GM19395 (cell line): ENCODE measurements around the gene POPDC2.
A peak's percentile ranks its signal among the peaks of the same experiment; 100 is the strongest.

Experiments used
- ATAC-seq: cut with Tn5 transposase; IDR thresholded peaks from one replicate; pipeline ENCODE4 v1.9.1; 2021; ENCODE audit warnings: mild to moderate bottlenecking, moderate library complexity; ENCODE audit not compliant: unreplicated experiment

POPDC2 gene

DNA sequence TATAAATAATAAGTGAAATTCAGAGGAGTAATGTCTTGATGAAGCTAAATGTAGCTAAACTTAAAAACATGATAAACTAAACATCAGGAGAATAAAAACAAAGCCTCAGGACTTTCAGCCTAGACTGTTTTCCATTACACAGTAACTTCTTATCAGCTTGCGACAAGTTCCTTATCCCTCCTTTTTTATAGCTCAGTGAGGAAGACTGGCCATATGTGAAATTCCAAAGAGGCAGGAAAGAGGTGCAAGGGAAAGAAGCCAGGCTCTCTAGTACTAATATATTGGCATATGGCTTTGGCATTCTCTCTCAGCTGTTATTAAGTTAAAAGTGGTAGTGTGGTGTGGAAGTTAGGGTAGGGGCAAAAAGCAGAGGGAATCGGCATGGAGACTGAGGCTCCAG is 12.4 kb upstream of the POPDC2 start:
- no peak for ATAC-seq

- ATAC-seq, result no peak
These were observed 9.6 kb upstream of the POPDC2 start for GRCh38 chr3:119669906-119670570.

DNA sequence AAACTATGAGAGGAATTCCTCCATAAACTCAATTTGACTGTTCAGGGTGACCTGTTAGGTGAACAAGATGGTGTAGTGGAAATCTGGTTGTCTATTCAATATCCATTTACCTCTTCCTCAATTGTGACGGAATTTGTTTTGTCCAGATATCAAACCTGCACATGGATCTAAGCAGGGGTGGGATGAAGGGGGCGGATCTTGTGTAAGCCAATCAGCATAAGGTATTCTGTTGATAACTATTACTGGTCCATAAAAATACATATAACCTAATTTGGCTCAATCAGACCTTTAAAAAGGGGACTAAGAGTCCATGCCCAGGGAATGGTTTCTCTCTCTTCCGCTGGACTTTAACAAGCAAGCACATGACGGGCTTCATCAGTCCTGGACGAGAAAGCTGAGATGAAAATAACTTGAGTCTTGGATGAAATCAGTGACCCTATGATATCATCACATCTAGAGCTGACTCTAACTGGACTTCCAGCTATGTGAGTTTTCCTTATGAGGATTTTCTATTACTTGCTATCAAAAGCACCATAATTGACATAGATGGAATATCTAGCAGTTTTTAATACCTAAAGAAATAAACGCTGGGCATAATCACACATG is 5.7 kb upstream of the POPDC2 start:
- no peak for ATAC-seq

GRCh38 chr3:119664850-119665379 is 4.5 kb upstream of the POPDC2 start:
- no peak for ATAC-seq

- ATAC-seq, result no peak
These were observed 4.0 kb upstream of the POPDC2 start for GRCh38 chr3:119664370-119664769.

GRCh38 chr3:119663885-119664284 is 3.5 kb upstream of the POPDC2 start:
- no peak for ATAC-seq

- ATAC-seq, result no peak
These were observed 2.4 kb upstream of the POPDC2 start for GRCh38 chr3:119662604-119663373.

GRCh38 chr3:119659606-119660291 is 640 bp downstream of the POPDC2 start:
- ATAC-seq, result no peak

DNA sequence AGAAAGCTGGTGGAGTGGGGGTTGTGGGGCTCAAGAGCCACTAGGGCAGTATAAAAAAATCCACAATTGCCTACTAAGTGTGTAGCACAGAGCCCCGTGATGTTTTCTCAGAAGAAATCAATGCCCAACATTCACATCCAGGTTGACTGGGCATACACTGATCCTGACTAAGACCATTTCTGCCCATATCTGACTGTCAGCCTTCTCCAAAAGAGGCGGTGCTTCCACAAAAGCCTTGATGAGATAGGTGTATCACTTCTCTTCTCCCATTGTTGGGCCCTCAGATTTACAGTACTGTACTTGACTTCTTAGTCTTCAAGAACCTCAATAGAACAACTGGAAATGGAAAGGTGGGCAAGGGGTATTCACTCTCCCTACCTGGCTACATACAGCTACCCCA is 1.4 kb downstream of the POPDC2 start:
- no peak for ATAC-seq

DNA sequence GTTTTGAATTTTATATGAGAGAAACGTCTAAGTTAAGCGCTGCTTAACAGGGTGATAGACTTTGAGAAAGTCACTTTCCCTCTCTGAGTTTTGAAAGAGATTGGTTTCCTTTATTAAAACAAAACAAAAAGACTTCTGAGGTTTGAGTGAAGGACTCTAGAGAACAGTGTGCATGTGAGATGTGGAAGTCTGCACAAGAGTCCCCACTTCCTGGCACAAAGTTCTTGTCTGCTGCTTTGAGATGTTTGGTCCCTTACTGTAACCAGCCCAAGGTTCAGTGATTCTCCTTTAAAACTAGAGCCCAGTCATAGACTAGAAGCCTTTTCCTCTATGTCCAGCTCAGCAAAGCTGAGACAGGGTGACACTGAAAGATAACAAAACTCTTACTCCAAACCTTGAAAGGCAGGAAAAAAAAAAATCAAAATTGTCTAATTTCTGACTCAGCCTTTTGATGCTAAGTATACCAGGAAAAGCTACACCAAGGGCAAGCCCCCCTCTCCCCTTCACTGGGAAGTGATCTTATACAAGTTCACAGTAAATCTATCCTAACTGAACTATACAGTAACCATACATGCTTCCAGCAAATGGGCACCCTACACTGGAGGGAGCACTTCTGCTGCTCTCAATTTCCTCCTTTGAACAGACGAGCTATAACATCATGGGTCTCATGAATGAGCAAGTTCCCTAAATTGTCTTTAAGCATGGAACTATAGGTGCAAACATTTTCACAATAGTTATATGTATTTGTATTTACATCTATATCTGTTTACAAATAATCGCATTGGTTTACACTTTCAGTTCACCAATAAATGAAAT is 2.3 kb downstream of the POPDC2 start:
- ATAC-seq, result peak; percentile 62

GRCh38 chr3:119653876-119654275 is 6.5 kb downstream of the POPDC2 start:
- no peak for ATAC-seq

GRCh38 chr3:119652306-119653033 is 7.9 kb downstream of the POPDC2 start:
- ATAC-seq, result no peak

- ATAC-seq, result no peak
These were observed 10.6 kb downstream of the POPDC2 start for GRCh38 chr3:119649761-119650160.

DNA sequence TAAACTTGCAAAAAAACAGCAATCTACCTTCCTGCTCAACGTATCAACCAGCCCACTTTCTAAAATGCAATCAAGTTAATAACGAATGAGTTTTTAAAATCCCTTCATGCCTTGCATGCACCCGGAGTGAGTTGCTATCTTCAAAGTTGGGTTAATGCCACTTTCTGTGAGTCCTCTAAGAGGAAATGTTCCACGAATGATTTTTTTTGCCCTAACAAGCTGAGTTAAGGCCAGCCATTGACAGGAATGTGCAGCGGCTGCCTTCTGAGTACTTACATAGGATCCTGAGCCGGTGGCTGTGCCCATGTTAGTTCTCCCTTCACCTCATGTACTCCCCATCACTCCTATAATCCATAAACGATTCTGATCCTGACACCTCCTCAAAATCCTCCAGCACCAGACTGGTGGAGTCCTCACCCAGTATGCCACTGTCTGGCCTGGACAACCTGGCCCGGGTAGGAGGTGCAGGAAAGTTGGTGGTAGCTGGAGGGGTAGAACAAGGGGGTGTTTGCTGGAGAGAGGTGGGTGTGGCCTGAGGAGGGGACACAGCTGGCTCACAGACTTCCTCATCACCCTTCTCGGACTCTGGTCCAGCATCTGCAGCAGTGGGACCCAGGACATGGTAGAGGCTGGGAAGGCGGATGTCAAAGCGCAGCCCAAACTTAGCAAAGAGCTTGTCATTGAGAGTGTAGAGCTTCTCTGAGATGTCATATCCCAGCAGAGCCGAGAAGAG is 12.4 kb downstream of the POPDC2 start:
- no peak for ATAC-seq

GRCh38 chr3:119647171-119647570 is 13.2 kb downstream of the POPDC2 start:
- ATAC-seq, result no peak

DNA sequence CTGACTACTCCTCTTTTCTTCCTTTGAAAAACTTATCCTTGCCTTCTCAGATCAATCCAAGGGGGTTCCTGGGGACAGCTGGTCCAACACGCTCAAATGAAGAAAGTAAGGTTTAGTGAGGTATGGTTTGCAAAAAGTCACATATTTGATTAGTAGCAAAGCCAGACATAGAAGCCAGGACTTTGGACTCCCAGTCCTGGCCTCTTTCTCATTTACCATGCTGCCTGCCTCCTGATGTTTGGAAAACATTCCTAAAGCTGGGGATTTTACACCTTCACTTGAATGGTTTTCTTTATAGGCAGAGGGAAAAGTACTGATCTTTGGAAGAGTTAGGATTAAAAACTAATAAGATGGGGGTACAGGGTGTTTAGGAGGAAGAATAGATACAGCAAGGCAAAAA is 14.6 kb downstream of the POPDC2 start:
- ATAC-seq, result no peak

- no peak for ATAC-seq
These were observed 15.9 kb downstream of the POPDC2 start for GRCh38 chr3:119644481-119644880.

DNA sequence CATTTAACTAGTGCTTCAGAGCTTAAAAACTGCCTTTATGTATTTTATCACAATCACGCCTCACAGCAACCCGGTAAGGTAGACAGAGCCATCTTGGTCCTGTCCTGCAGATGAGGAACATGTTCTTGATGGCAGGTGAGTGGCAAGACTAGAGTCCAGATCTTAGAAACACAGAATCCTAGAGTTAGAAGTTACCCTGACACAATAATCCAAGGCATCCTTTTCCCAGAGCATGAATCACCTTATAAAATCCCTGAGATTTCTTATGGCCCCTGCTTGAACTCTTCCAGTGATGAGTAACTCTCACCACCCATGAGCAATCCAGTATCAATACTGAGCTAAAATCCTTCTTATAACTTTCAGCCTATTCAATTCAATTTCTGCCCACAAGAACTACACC is 16.9 kb downstream of the POPDC2 start:
- ATAC-seq, result no peak
